Keratinocyte (primary cell): ENCODE measurements around the gene SERPINB5. TPM values are rescaled to one million over a fixed set of nuclear protein-coding genes. Genes with fewer than 3 reads are reported as not detected.

Experiments
- DNase-seq: peaks from one replicate; pipeline ENCODE4 v3.0.0-alpha.2; 2011; ENCODE audit warnings: low read depth, missing footprints, low spot score
- FAIRE-seq: peaks from 2 replicates; lab custom pipeline; 2011; peaks lifted over from hg19 to GRCh38; lab: Jason Lieb, UNC
- H2AFZ ChIP-seq: 2 replicates; pipeline ENCODE4 v1.6.0; 2012; ENCODE audit warnings: low read length, control low read depth, inconsistent platforms; ENCODE audit not compliant: control insufficient read depth
- H3K27ac ChIP-seq: 2 replicates; pipeline ENCODE4 v1.5.1; 2011; ENCODE audit warnings: low read length; ENCODE audit not compliant: control insufficient read depth, insufficient read depth
- H3K27me3 ChIP-seq: 3 replicates; pipeline ENCODE4 v1.6.0; 2011; ENCODE audit warnings: low read length; ENCODE audit not compliant: control insufficient read depth, insufficient read depth; ENCODE audit errors: extremely low read depth
- H3K36me3 ChIP-seq, 2 experiments: 2 replicates in 1 of 2; 3 replicates in 1 of 2; pipeline ENCODE4 v1.5.1; 2011; ENCODE audit warnings: low read length in 2 of 2, mild to moderate bottlenecking in 1 of 2; ENCODE audit not compliant: control insufficient read depth in 2 of 2, insufficient read depth in 2 of 2; ENCODE audit errors: extremely low read depth in 1 of 2
- H3K4me1 ChIP-seq: 3 replicates; pipeline ENCODE4 v1.5.1; 2011; ENCODE audit warnings: low read length; ENCODE audit not compliant: control insufficient read depth, insufficient read depth; ENCODE audit errors: extremely low read depth
- H3K4me2 ChIP-seq: 3 replicates; pipeline ENCODE4 v1.6.0; 2011; ENCODE audit warnings: low read depth, low read length; ENCODE audit not compliant: control insufficient read depth, insufficient read depth; ENCODE audit errors: extremely low read depth
- H3K4me3 ChIP-seq, 3 experiments: fragments of 200-600 bp in 1 of 3; sonication (generic) in 1 of 3; 2 replicates in 2 of 3; 3 replicates in 1 of 3; pipeline ENCODE4 v1.5.1; 2011 to 2016; ENCODE audit warnings: low read length in 3 of 3, mild to moderate bottlenecking in 3 of 3, control low read depth in 2 of 3, inconsistent platforms in 1 of 3, low read depth in 1 of 3, mixed read lengths in 1 of 3, mixed run types in 1 of 3, moderate library complexity in 1 of 3; ENCODE audit not compliant: control insufficient read depth in 2 of 3, insufficient read depth in 2 of 3; ENCODE audit errors: extremely low read depth in 1 of 3
- H3K79me2 ChIP-seq: 2 replicates; pipeline ENCODE4 v1.6.0; 2012; ENCODE audit warnings: low read length; ENCODE audit not compliant: control insufficient read depth, insufficient read depth
- H3K9ac ChIP-seq: 3 replicates; pipeline ENCODE4 v1.6.0; 2011; ENCODE audit warnings: low read length; ENCODE audit not compliant: control insufficient read depth, insufficient read depth; ENCODE audit errors: extremely low read depth
- H3K9me1 ChIP-seq: 3 replicates; pipeline ENCODE4 v1.6.0; 2011; ENCODE audit warnings: low read length; ENCODE audit not compliant: control insufficient read depth, insufficient read depth; ENCODE audit errors: extremely low read depth
- H3K9me3 ChIP-seq: 2 replicates; pipeline ENCODE4 v1.5.1; 2012; ENCODE audit warnings: low read depth, low read length; ENCODE audit not compliant: control insufficient read depth
- H4K20me1 ChIP-seq: 3 replicates; pipeline ENCODE4 v1.6.0; 2011; ENCODE audit warnings: low read length; ENCODE audit not compliant: control insufficient read depth, insufficient read depth; ENCODE audit errors: extremely low read depth
- CTCF ChIP-seq, 3 experiments: IDR thresholded peaks in 1 of 3; conservative IDR thresholded peaks in 1 of 3; optimal IDR thresholded peaks in 1 of 3; 2 replicates in 2 of 3; 3 replicates in 1 of 3; pipeline versions ENCODE3 to v1.5.1; 2011; ENCODE audit warnings: low read length in 3 of 3, mild to moderate bottlenecking in 3 of 3, moderate library complexity in 2 of 3, control low read depth in 1 of 3, inconsistent platforms in 1 of 3; ENCODE audit not compliant: insufficient read depth in 2 of 3; ENCODE audit errors: extremely low read depth in 1 of 3
- EZH2 ChIP-seq: IDR thresholded peaks from one replicate; pipeline ENCODE4 v1.6.1; 2012; ENCODE audit warnings: inconsistent platforms, mild to moderate bottlenecking, low read length, moderate library complexity
- dilution Hi-C: fragments of 300-500 bp; cut with MboI; formaldehyde crosslinking; loops from one replicate; pipeline ENCODE4 v1.7.0; 2020; ENCODE audit warnings: low sequenced_read_pairs; ENCODE audit not compliant: extremely low pct_ligation_motif_present
- polyA minus RNA-seq, 3 experiments: library from RNA; depleted of rRNA, polyadenylated mRNA; stranded (reverse); fragments of >200 nt; gene quantifications; 1 replicate in 1 of 3; 2 replicates in 1 of 3; 3 replicates in 1 of 3; pipeline ENCODE4 v1.2.3, GENCODE V29; 2011
- polyA plus RNA-seq, 5 experiments: library from polyadenylated mRNA; depleted of rRNA in 3 of 5; stranded (reverse) in 3 of 5; stranded (forward) in 1 of 5; unstranded in 1 of 5; fragments of >200 nt; gene quantifications; 1 replicate in 1 of 5; 2 replicates in 3 of 5; 3 replicates in 1 of 5; pipeline versions ENCODE4 v1.2.1 to v1.2.3, GENCODE V29; 2011 to 2012; ENCODE audit warnings: missing spikeins in 2 of 5, low read depth in 1 of 5, low replicate concordance in 1 of 5

SERPINB5 gene
- polyA plus RNA-seq (473 to 1,046 TPM (median 833 TPM) in 3 replicates), polyA minus RNA-seq (161 to 710 TPM (median 697 TPM) in 3 replicates)
- polyA plus RNA-seq (2011; ENCODE audit: low read depth), result 893 TPM
- polyA plus RNA-seq (2011; cell fraction: cytosol; rRNA removed), result 409 and 854 TPM in 2 replicates
- 649 and 704 TPM in 2 replicates for polyA plus RNA-seq (2011; cell fraction: nucleus; rRNA removed)
- polyA plus RNA-seq (2012; ENCODE audit: low replicate concordance), result 411 and 634 TPM in 2 replicates
- polyA minus RNA-seq (2011; cell fraction: cytosol; rRNA and poly(A)+ RNA removed), result 416 TPM
- 521 and 945 TPM in 2 replicates for polyA minus RNA-seq (2011; cell fraction: nucleus; rRNA and poly(A)+ RNA removed)

GRCh38 chr18:63476668-63477067 is at the start of gene SERPINB5:
TSS of gene SERPINB5 (plus strand) at chr18:63476958. CDS start at chr18:63484429, 7,471 bp downstream.
- Histone ChIP-seq H3K9me3 (no peaks in the 10 kb centered on the region), H3K9me1 (peaks cover under 1% of the 10 kb centered on the region), H3K9ac (peak within 1 kb of the TSS; percentile 100), H3K36me3 (peaks cover 11 to 44% of the 10 kb centered on the region in 2 experiments), H3K27ac (peak within 1 kb of the TSS; percentile 100), H3K4me1 (peaks cover 48% of the 10 kb centered on the region), H3K27me3 (no peaks in the 10 kb centered on the region), H3K4me2 (peak within 1 kb of the TSS; percentile 79), H3K4me3 (peak within 1 kb of the TSS; percentile 79 to 98 (median 96)), H4K20me1 (peaks cover 25% of the 10 kb centered on the region), H3K79me2 (peaks cover 51% of the 10 kb centered on the region), H2AFZ (no peak within 1 kb of the TSS)
- no peak for TF ChIP-seq EZH2
- TF ChIP-seq CTCF (optimal IDR thresholded peaks at IDR 0.05 in 1 of 3, IDR thresholded peaks at IDR 0.05 in 1 of 3, conservative IDR thresholded peaks at IDR 0.05 in 1 of 3; ENCODE audit: extremely low read depth in 1 of 3, insufficient read depth in 2 of 3, low read length in 3 of 3), result no peak
- FAIRE-seq (peak; percentile 99), DNase-seq (peak; percentile 99)
- dilution Hi-C loops, result no loop called here

- Histone ChIP-seq H3K4me2 (peak overlapping the region; percentile 65), H3K79me2 (no peaks in the 10 kb centered on the region), H3K27ac (peak overlapping the region; percentile 96), H3K9me3 (peaks cover 2% of the 10 kb centered on the region), H3K27me3 (no peaks in the 10 kb centered on the region), H3K9ac (no peak overlapping the region), H3K4me1 (peaks cover 20% of the 10 kb centered on the region), H3K9me1 (no peaks in the 10 kb centered on the region), H3K4me3 (no peak overlapping the region), H4K20me1 (no peaks in the 10 kb centered on the region), H2AFZ (no peak overlapping the region), H3K36me3 (no peaks in the 10 kb centered on the region)
- FAIRE-seq (peak; percentile 100), DNase-seq (peak; percentile 96)
- TF ChIP-seq EZH2, result no peak
- no peak for TF ChIP-seq CTCF (optimal IDR thresholded peaks at IDR 0.05 in 1 of 3, IDR thresholded peaks at IDR 0.05 in 1 of 3, conservative IDR thresholded peaks at IDR 0.05 in 1 of 3; ENCODE audit: extremely low read depth in 1 of 3, insufficient read depth in 2 of 3, low read length in 3 of 3)
- dilution Hi-C loops, result no loop called here
Observed at GRCh38 chr18:63427558-63427957, 49.2 kb upstream of the SERPINB5 start.
